HL-60/S4 treated with retinoic acid at 250 ng/mL for 4 days and 3 days (cell line): Measurements from ENCODE around the gene PPP1R27.

Experiments
- in situ Hi-C: fragments of 300-500 bp; cut with MboI; formaldehyde crosslinking; loops from 2 replicates; pipeline ENCODE4 v1.7.0; 2022; ENCODE audit warnings: low sequenced_read_pairs

Gene PPP1R27

GRCh38 chr17:81863123-81863675, 28.3 kb upstream of the PPP1R27 start:
- in situ Hi-C loops = no loop called here

- in situ Hi-C loops = no loop called here
These were observed 26.1 kb upstream of the PPP1R27 start for GRCh38 chr17:81860756-81861568.

GRCh38 chr17:81859906-81860755, 25.3 kb upstream of the PPP1R27 start, which contains the start of gene P4HB:
Gene P4HB (minus strand): TSS chr17:81860535. CDS start chr17:81860471, 64 bp downstream.
- in situ Hi-C loops = no loop called here

GRCh38 chr17:81858967-81859905, 24.4 kb upstream of the PPP1R27 start:
- in situ Hi-C loops = no loop called here

GRCh38 chr17:81858170-81858966, 23.5 kb upstream of the PPP1R27 start:
- in situ Hi-C loops = no loop called here

GRCh38 chr17:81854974-81855774, 20.3 kb upstream of the PPP1R27 start:
- in situ Hi-C loops = no loop called here

- in situ Hi-C loops = no loop called here
These were observed 17.4 kb upstream of the PPP1R27 start for GRCh38 chr17:81852237-81852636.

GRCh38 chr17:81851423-81851822, 16.6 kb upstream of the PPP1R27 start:
- in situ Hi-C loops = no loop called here

- in situ Hi-C loops = no loop called here
These were observed 14.6 kb upstream of the PPP1R27 start for GRCh38 chr17:81849457-81849856.

- in situ Hi-C loops = no loop called here
These were observed 12.2 kb upstream of the PPP1R27 start for GRCh38 chr17:81846743-81847689.

GRCh38 chr17:81845881-81846742, 11.3 kb upstream of the PPP1R27 start:
- in situ Hi-C loops = no loop called here

- in situ Hi-C loops = no loop called here
These were observed 10.5 kb upstream of the PPP1R27 start for GRCh38 chr17:81845361-81845760.

GRCh38 chr17:81844887-81845286, 10.0 kb upstream of the PPP1R27 start:
- in situ Hi-C loops = no loop called here

GRCh38 chr17:81844327-81844851, 9.5 kb upstream of the PPP1R27 start:
- in situ Hi-C loops = no loop called here

- in situ Hi-C loops = no loop called here
These were observed 9.0 kb upstream of the PPP1R27 start for GRCh38 chr17:81843713-81844326.
